T-helper 2 cell treated with Interferon-gamma antibody and Interleukin-4, amounts not matched to agents 5 μg/mL and 100 μg/mL, for 36 hours (primary cell): ENCODE results near the gene GCN1.

Experiments
- DNase-seq: peaks from one replicate; pipeline ENCODE4 v3.0.0; 2021; ENCODE audit warnings: low spot score
- H3K27ac Mint-ChIP-seq: one replicate; pipeline ENCODE4 v1.8.0; 2021; ENCODE audit warnings: mild to moderate bottlenecking, mixed read lengths
- H3K27me3 Mint-ChIP-seq: one replicate; pipeline ENCODE4 v1.8.0; 2021; ENCODE audit warnings: low read depth, mixed read lengths
- H3K36me3 Mint-ChIP-seq: one replicate; pipeline ENCODE4 v1.8.0; 2021; ENCODE audit warnings: low read depth, mixed read lengths
- H3K4me1 Mint-ChIP-seq: one replicate; pipeline ENCODE4 v1.8.0; 2021; ENCODE audit warnings: low read depth, mixed read lengths
- H3K4me3 Mint-ChIP-seq: one replicate; pipeline ENCODE4 v1.8.0; 2022; ENCODE audit warnings: mild to moderate bottlenecking, moderate library complexity, mixed read lengths
- H3K9me3 Mint-ChIP-seq: one replicate; pipeline ENCODE4 v1.8.0; 2021; ENCODE audit warnings: mixed read lengths

GCN1 gene

DNA sequence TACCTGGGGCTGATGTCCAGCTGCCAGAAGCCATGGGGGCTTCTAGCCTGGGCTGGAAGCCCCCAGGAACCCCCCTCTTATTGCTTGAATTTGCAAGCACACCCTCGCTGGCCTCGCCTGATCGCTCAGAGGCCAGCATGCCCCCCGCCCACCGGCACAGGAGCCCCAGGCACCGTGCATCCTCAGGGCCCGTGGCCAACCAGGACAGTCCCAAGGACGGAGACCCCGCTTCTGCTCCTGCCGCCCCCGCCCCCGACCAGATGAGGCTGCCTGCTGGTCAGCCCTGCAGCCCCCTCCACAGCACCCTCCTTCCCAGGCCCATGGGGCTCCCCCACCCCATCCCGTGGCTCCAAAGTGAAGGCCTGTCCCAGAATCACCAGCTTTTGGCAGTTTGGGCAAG lies 99.2 kb downstream of the GCN1 start:
- Mint-ChIP-seq H3K27ac (no peak overlapping the region), H3K9me3 (no peaks in the 10 kb centered on the region), H3K27me3 (no peaks in the 10 kb centered on the region), H3K4me3 (no peak overlapping the region), H3K4me1 (no peaks in the 10 kb centered on the region), H3K36me3 (peaks cover 50% of the 10 kb centered on the region)
- DNase-seq: no peak

DNA sequence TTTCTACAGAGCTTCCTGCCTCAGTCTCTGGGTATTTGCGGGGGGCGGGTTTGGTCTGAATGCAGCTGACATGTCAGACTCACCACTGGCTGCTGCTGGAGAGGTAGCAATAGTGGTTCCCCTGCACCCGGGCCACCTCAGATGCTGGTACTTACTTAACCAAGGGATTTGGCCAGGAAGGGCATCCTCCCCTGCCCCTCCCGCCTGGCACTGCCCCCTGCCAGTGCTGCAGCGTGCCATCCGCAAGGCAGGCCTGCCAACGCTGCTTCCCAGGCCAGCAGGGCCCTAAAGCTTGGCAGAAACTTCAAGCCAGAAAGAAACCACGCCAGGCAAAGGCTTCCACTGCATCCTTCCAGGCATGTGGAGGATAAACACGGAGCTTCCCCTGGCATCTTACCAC lies 100.0 kb downstream of the GCN1 start:
- Mint-ChIP-seq H3K4me1 (no peaks in the 10 kb centered on the region), H3K36me3 (peaks cover 46% of the 10 kb centered on the region), H3K27me3 (no peaks in the 10 kb centered on the region), H3K9me3 (no peaks in the 10 kb centered on the region), H3K27ac (no peak overlapping the region), H3K4me3 (no peak overlapping the region)
- DNase-seq: no peak

DNA sequence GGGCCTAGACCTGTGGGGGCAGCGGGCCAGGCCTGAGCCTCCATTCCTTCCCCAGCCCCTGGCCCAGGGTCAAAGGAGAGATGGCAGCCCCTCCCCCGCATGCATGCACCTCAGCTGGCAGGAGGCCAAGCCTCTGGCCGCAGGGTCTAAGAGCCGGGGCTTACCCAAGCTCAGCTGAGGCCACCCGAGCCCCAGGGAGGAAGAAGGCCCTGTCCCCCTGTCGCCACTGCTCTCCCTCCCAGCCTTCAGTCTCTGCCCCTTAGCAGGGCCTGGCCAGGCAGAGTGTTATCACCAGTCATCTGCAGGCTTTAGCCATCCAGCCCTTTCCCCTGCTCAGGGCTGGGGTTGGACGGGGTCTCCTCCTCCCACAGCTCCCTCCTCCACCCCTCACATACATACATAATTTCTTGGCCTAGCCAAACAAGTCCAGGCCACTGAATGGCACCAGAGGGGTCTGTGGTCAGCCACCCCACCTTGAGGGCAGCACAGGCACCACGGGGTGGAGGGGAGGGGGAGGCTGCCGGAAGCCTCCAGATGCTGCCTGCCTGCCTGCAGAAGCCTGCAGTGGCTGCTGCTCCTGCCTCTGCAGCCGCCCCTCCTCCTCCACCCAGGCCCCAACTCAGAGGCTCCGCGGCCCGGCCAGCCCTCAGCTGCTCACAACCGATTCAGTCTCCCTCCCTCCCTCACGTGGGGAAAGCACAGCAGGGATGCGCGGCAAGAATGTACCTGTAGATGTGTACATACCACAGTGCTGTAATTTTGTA lies 100.7 kb downstream of the GCN1 start:
- Mint-ChIP-seq H3K4me3 (no peak overlapping the region), H3K9me3 (no peaks in the 10 kb centered on the region), H3K27me3 (no peaks in the 10 kb centered on the region), H3K36me3 (peaks cover 44% of the 10 kb centered on the region), H3K4me1 (no peaks in the 10 kb centered on the region), H3K27ac (peak overlapping the region; percentile 45)
- no peak for DNase-seq

DNA sequence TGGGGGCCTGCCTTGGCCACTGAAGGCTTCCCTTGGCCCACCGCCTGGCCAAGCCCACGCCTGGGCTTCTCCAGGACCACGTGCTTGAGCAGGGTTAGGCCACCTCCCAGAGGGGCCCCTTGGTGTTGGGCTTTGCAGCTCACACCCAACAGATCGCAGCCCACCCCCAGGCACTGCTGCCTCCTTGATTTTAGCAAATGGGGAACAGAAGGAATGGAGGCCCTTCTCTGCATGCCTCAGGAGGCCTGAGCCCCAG lies 101.3 kb downstream of the GCN1 start:
- H3K4me3 Mint-ChIP-seq: no peak overlapping the region
- H3K4me1 Mint-ChIP-seq: no peaks in the 10 kb centered on the region
- H3K36me3 Mint-ChIP-seq: peaks cover 39% of the 10 kb centered on the region
- H3K27me3 Mint-ChIP-seq: no peaks in the 10 kb centered on the region
- no peak overlapping the region for H3K27ac Mint-ChIP-seq
- no peak for DNase-seq
- H3K9me3 Mint-ChIP-seq: no peaks in the 10 kb centered on the region

DNA sequence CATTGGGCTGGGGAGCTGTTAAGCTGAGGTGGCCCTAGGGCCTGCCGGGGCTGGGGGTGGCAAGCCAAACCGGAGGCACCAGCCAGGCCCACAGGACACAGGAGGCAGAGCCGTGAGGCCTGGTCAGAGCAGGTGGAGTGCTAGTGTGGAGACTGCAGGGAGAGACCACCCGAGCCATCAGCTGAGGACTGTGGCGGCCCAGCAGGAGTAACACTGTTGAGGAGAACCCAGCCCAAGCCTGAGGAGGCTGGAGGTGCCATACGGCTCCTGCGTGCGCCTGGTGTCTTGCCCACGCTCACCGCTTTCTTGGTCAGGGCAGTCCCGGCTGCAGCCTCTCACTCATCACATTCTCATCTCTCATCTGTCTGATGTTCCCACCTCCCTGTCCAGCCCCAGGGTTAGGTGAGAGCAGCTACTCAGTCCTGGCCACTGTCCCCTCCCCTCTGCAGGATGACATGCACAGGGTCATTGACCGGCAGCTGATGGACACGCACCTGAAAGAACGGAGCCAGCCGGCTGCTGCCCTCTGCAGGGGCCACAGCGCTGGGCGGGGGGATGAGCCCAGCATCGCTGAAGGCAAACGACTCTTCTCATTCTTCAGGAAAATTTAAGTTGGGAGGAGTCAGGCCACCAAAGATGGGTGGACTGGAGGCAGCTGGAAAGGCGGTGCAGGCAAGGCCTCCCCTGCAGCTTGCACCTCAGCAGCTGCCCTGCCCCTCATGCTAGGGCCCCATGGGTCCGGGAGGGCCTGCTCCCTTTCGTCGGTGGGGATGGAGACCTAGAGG lies 101.8 kb downstream of the GCN1 start:
- Mint-ChIP-seq H3K36me3 (peaks cover 36% of the 10 kb centered on the region), H3K4me1 (peaks cover under 1% of the 10 kb centered on the region), H3K4me3 (no peak overlapping the region), H3K27me3 (no peaks in the 10 kb centered on the region), H3K27ac (no peak overlapping the region), H3K9me3 (no peaks in the 10 kb centered on the region)
- DNase-seq: no peak

DNA sequence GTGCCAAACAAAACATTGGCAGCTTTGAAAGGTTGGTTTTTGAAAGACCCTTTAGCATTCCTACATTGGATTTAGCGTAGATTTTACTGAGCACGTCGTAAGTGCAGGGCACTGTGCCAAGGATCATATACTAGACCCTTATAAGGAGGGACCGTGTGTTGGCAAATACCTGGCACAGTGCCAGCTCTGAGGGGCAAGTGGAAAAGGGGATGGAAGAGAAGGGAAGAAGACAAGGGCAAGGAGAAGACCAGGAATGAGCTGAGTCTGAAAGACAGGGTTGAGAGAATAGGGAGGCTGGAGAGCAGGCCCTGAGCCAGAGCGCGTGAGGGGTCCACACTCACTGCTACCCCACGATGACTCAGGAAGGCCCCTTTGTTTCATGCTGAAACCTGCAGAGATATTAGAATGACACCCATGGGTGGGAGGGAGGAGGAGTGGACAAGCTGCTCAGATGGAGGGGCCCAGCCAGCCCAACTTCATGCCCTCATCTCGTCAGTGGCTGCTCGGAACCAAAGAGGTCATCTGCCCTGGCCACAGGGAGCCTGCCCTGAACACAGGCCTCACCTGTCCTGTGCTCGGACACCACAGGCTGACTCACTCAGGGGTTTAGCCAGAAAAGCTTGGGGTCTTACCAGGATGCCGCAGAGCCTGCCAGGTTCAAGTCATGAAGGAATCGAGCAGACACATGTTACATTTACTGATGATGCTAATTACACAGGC lies 103.0 kb downstream of the GCN1 start:
- no peaks in the 10 kb centered on the region for H3K27me3 Mint-ChIP-seq
- H3K36me3 Mint-ChIP-seq: peaks cover 32% of the 10 kb centered on the region
- H3K4me1 Mint-ChIP-seq: peaks cover 10% of the 10 kb centered on the region
- H3K4me3 Mint-ChIP-seq: no peak overlapping the region
- no peak for DNase-seq
- no peak overlapping the region for H3K27ac Mint-ChIP-seq
- no peaks in the 10 kb centered on the region for H3K9me3 Mint-ChIP-seq

DNA sequence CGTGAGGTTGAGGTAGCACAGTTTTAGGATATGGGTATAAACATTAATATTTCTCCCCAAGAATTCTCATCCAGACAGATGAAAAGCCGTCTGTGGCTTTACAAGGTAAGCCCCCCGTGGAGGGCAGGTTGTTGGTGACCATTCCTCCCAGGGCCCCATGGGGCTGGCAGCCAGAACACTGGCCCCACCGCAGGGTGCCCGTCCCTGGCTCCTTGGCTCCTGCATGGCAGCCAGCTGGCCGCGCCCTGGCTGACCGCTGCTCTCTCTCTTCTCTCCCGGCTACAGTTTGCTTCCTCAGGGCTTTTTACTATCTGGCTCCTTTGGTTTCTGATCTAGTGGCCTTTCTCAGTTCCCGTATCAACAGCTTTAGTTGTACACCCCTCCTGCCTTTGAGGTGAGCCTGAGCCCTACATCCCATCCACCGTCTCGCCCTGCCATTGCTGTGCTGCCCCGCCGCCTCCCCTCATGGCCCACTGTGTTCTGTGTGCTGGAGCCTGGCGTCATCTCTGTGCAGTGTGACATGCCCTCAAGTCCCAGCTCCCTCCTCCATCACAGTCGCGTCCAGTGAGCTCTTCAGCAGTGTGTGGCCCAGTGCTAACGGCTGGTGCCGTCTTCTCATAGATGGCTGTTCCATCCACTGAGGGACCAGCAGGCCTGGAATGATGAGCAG lies 103.8 kb downstream of the GCN1 start:
- no peak for DNase-seq
- peaks cover 28% of the 10 kb centered on the region for H3K36me3 Mint-ChIP-seq
- no peak overlapping the region for H3K4me3 Mint-ChIP-seq
- H3K4me1 Mint-ChIP-seq: peaks cover 16% of the 10 kb centered on the region
- H3K27me3 Mint-ChIP-seq: no peaks in the 10 kb centered on the region
- peak overlapping the region; percentile 21 for H3K27ac Mint-ChIP-seq
- H3K9me3 Mint-ChIP-seq: no peaks in the 10 kb centered on the region

DNA sequence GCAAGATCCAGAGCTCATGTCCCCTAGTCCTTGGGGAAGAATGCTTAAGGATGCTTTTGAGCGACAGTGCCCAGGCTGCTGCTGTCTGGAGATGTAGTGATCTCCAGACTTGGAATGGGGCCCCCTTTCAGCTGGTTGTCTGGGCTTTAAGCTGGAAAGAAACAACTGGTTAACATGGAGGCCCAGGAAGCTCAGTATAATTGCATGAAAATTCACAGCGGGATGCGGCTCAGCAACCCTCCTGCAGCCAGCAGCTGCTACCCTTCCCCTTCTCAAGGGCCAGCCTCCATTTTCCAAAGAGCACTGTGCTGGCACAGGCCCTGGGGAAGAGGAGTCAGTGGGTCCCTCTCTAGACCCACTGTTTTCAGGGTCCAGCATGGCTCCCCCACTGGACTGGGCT lies 104.3 kb downstream of the GCN1 start:
- no peak overlapping the region for H3K4me3 Mint-ChIP-seq
- no peaks in the 10 kb centered on the region for H3K9me3 Mint-ChIP-seq
- H3K27ac Mint-ChIP-seq: no peak overlapping the region
- H3K36me3 Mint-ChIP-seq: peaks cover 31% of the 10 kb centered on the region
- peaks cover 21% of the 10 kb centered on the region for H3K4me1 Mint-ChIP-seq
- no peak for DNase-seq
- no peaks in the 10 kb centered on the region for H3K27me3 Mint-ChIP-seq

DNA sequence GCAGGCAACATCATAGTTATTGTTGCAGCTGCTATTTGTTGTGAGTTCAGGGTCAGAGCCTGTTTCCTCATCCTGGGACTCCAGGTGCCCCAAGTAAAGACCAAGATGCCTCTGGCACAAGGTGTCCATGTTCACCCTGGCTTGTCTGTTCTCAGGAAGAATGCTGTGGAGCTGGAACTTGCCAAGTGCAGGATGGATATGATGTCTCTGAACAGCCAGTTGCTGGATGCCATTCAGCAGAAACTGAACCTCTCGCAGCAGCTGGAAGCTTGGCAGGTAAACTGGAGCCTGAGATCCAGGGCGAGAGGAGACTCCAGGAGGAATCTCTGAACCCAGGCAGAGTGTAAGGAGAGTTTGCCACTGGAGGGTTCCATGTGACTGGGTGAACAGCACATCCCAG lies 104.7 kb downstream of the GCN1 start:
- H3K27me3 Mint-ChIP-seq: no peaks in the 10 kb centered on the region
- DNase-seq: no peak
- H3K27ac Mint-ChIP-seq: no peak overlapping the region
- no peaks in the 10 kb centered on the region for H3K9me3 Mint-ChIP-seq
- H3K36me3 Mint-ChIP-seq: peaks cover 32% of the 10 kb centered on the region
- H3K4me3 Mint-ChIP-seq: no peak overlapping the region
- peaks cover 25% of the 10 kb centered on the region for H3K4me1 Mint-ChIP-seq

DNA sequence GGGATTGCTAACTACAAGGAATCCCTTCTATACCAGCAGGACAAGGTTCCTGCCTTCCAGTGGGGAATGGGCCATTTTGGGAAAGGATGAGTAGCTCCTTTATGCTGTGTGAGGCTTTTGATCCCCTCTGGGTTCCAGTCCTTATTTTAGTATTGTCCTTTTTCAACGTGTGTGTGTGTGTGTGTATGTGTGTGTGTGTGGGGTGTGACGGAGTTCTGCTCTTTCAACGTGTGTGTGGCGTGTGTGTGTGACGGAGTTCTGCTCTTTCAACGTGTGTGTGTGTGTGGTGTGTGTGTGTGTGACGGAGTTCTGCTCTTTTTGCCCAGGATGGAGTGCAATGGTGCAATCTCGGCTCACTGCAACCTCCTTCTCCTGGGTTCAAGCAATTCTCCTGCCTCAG lies 105.4 kb downstream of the GCN1 start:
- Mint-ChIP-seq H3K27ac (no peak overlapping the region), H3K27me3 (no peaks in the 10 kb centered on the region), H3K36me3 (peaks cover 34% of the 10 kb centered on the region), H3K4me1 (peaks cover 27% of the 10 kb centered on the region), H3K9me3 (no peaks in the 10 kb centered on the region), H3K4me3 (no peak overlapping the region)
- no peak for DNase-seq

DNA sequence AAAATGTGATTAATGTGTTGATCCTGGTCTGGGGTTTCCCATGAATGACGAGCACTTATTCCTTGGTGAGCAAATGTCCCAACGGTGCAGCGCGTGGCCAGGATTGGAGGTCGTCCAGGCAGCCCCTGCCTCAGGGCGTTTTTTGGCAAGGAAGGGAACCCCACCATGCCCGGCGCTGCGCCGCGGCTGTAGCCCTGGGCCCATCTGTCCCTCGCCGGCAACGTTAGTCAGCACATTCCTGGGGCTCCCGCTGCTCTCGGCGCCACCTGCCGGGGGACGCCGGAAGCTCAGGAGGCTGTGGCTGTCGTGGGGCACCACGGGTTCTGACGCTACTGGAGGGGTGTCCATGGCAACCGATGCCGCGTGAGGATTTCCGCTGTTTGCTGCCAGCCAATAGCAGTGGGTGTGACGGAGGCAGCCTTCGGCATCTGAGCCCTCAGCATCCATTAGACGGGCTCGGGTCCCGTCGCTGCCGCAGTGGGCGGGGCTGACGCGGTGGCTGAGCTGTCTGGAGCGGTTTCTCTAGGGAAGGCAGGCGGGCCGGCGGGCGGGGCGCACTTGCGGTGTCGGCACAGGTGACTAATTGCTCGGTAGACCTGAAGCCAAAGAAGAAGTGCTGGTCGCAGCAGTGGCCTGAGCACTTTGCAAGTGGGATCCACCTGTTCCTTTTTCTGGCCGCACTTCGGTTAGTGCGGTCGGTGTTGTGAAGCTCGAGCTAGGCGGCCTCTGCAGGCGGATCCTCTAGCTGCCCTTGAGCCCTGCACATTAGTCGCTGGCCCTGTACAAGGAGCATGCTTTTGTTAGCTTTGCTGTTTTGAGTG lies 107.5 kb downstream of the GCN1 start:
- peak overlapping the region; percentile 86 for H3K27ac Mint-ChIP-seq
- H3K4me3 Mint-ChIP-seq: peak overlapping the region; percentile 81
- H3K4me1 Mint-ChIP-seq: peaks cover 27% of the 10 kb centered on the region
- H3K9me3 Mint-ChIP-seq: no peaks in the 10 kb centered on the region
- no peaks in the 10 kb centered on the region for H3K27me3 Mint-ChIP-seq
- peak; percentile 100 for DNase-seq
- H3K36me3 Mint-ChIP-seq: peaks cover 28% of the 10 kb centered on the region

DNA sequence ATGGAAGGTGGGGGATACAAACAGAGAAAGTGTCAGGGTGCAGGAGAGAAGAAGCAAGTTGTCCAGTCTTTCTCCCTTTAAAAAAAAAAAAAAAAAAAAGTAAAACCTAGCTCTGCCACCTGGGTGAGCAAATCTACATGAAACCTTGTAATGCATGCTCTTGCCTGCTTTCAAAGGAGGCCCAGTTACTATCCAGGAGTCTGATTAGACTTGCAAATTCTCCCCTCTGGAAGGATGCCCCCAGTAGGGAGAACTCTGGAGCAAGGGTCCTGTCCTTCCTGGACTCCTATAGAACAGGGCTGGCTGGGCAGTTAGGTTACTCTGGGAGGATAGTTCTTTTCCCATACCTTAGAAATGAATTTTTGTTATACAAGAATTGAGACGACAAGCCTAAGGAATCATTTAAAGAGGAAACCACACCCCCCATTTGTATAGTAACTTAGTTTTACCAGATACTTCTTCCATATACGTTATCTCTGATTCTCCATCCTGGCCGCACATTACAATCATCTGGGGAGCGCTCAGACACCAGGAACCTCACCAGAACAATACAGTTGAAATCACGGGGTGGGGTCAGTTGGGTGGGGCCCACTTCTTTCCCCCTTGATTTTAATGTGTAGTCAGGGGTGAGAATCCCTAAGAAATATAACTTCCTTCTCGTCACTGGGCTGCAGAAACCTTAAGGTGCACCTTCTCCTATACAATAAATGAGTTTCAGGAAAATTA lies 108.4 kb downstream of the GCN1 start:
- peaks cover 29% of the 10 kb centered on the region for H3K4me1 Mint-ChIP-seq

DNA sequence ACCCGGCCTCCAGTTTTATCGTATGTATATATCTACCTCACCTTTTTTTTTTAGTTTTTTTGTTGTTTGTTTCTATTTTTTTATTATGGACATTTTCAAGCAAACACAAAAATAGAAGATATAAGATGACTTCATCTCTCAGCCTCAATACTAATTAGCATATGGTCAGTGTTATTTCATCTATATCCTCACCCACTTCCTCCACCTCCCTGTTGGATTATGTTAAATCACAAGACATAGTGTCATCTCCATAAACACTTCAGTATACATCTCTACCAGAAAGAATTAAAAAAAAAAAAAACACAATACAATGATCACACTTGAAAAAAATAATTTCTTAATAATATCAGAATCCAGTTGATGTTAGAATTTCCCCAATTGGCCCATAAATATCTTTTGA lies 112.9 kb downstream of the GCN1 start:
- H3K36me3 Mint-ChIP-seq: peaks cover 34% of the 10 kb centered on the region
- H3K4me1 Mint-ChIP-seq: peaks cover 32% of the 10 kb centered on the region
- DNase-seq: no peak
- no peaks in the 10 kb centered on the region for H3K27me3 Mint-ChIP-seq
- no peaks in the 10 kb centered on the region for H3K9me3 Mint-ChIP-seq
- H3K4me3 Mint-ChIP-seq: no peak overlapping the region
- no peak overlapping the region for H3K27ac Mint-ChIP-seq

More for the DNA sequence above, 108.4 kb downstream of the GCN1 start:
- H3K36me3 Mint-ChIP-seq: peaks cover 28% of the 10 kb centered on the region
- no peaks in the 10 kb centered on the region for H3K27me3 Mint-ChIP-seq
- H3K27ac Mint-ChIP-seq: peak overlapping the region; percentile 63
- no peak for DNase-seq
- no peaks in the 10 kb centered on the region for H3K9me3 Mint-ChIP-seq
- H3K4me3 Mint-ChIP-seq: peak overlapping the region; percentile 81
